A673 (cell line): ENCODE data around the gene PLSCR1. TPM values are rescaled to one million over a fixed set of nuclear protein-coding genes. Genes with fewer than 3 reads are reported as not detected.

ENCODE experiments used
- BruUV-seq: library from RNA; stranded (reverse); fragments of 400-500 nt; replicated peaks from 2 replicates; lab custom pipeline; 2021; lab: Mats Ljungman, UMichigan
- CTCF ChIA-PET: fragments of 300-600 bp; sonication (Branson Sonifier 250); formaldehyde crosslinking; loops from one replicate; lab custom pipeline; 2022; ENCODE audit warnings: antibody characterized with exemption; lab: Charles Lee
- POLR2A ChIA-PET: fragments of 300-600 bp; sonication (Branson Sonifier 250); formaldehyde crosslinking; loops from one replicate; lab custom pipeline; 2022; ENCODE audit warnings: antibody characterized with exemption; ENCODE audit not compliant: low non-redundant PET; lab: Charles Lee
- DNase-seq: peaks from one replicate; pipeline ENCODE4 v3.0.0-alpha.2; 2015; ENCODE audit warnings: low spot score
- H3K27ac ChIP-seq: fragments of 200-600 bp; sonication (generic); 2 replicates; pipeline ENCODE4 v1.5.1; 2016; ENCODE audit warnings: mixed run types, low read depth, mild to moderate bottlenecking, mixed read lengths, antibody characterized with exemption, low read length; ENCODE audit not compliant: poor library complexity, severe bottlenecking
- H3K27me3 ChIP-seq: fragments of 200-600 bp; sonication (generic); replicated peaks from 2 replicates; pipeline ENCODE4 v1.6.1; 2017; ENCODE audit warnings: mixed run types, low read depth, mild to moderate bottlenecking, mixed read lengths, antibody characterized with exemption, low read length; ENCODE audit not compliant: insufficient read depth, poor library complexity
- H3K36me3 ChIP-seq: fragments of 200-600 bp; sonication (generic); 2 replicates; pipeline ENCODE4 v1.6.1; 2016; ENCODE audit warnings: mixed run types, mild to moderate bottlenecking, mixed read lengths, antibody characterized with exemption, low read length; ENCODE audit not compliant: insufficient read depth, poor library complexity, severe bottlenecking
- H3K4me1 ChIP-seq: fragments of 200-600 bp; sonication (generic); 2 replicates; pipeline ENCODE4 v1.6.1; 2017; ENCODE audit warnings: mixed run types, mild to moderate bottlenecking, mixed read lengths, antibody characterized with exemption, low read length; ENCODE audit not compliant: insufficient read depth, poor library complexity, severe bottlenecking
- H3K4me3 ChIP-seq: fragments of 200-600 bp; sonication (generic); 2 replicates; pipeline ENCODE4 v1.5.1; 2016; ENCODE audit warnings: low read depth, mixed run types, mild to moderate bottlenecking, mixed read lengths, low read length; ENCODE audit not compliant: poor library complexity, severe bottlenecking
- H3K9me3 ChIP-seq: fragments of 200-600 bp; sonication (generic); 2 replicates; pipeline ENCODE4 v1.6.1; 2016; ENCODE audit warnings: mixed run types, low read depth, mild to moderate bottlenecking, mixed read lengths, antibody characterized with exemption, low read length; ENCODE audit not compliant: poor library complexity, severe bottlenecking
- CTCF ChIP-seq: fragments of 300-800, 200-600 bp; sonication (generic); conservative IDR thresholded peaks from 2 replicates; pipeline ENCODE4 v1.5.1; 2017; ENCODE audit warnings: low read depth, mild to moderate bottlenecking, antibody characterized with exemption, low read length, moderate library complexity, mixed read lengths
- EZH2 ChIP-seq: fragments of 200-600 bp; sonication (generic); IDR thresholded peaks from 2 replicates; pipeline ENCODE4 v1.6.1; 2017; ENCODE audit warnings: borderline replicate concordance, low read depth, mild to moderate bottlenecking, mixed read lengths, antibody characterized with exemption, low read length; ENCODE audit not compliant: poor library complexity, severe bottlenecking
- intact Hi-C: fragments of 100-400 bp; cut with micrococcal nuclease; formaldehyde crosslinking; loops from one replicate; pipeline ENCODE4 v1.10.0; 2022; ENCODE audit not compliant: unreplicated experiment
- total RNA-seq: library from RNA; stranded (reverse); gene quantifications from 2 replicates; pipeline ENCODE4 v1.2.3, GENCODE V29; 2021

The PLSCR1 gene
- total RNA-seq, 1 experiment from 2014 or later, result 49.3 TPM

DNA sequence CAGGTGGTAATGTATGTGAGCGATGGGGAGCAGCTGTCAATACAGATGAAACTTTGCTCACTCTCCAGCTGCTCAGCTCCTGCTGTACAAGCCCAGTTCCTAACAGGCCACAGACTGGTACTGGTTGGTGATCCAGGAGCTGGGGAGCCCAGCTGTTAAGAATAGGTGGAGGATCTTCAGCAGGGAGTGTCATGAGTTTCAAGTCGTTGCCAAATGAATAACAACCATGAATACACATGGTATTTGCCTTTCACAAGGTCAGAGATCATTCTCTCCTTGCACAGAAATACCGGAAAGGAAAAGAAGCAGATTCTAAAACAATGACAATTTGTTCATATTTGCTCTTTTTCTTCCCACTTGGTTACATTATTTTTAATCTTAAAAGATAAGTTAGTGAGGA lies 5.1 kb downstream of the PLSCR1 start:
- no peak overlapping the region for H3K27ac ChIP-seq
- H3K4me3 ChIP-seq, result no peak overlapping the region
- no peak for TF ChIP-seq EZH2
- TF ChIP-seq CTCF, result no peak
- ChIA-PET POLR2A (no interaction called here), CTCF (no interaction called here)
- DNase-seq, result no peak
- intact Hi-C loops, result no loop called here
- no peaks in the 10 kb centered on the region for H3K27me3 ChIP-seq
- H3K9me3 ChIP-seq, result no peaks in the 10 kb centered on the region
- H3K4me1 ChIP-seq, result peaks cover 22% of the 10 kb centered on the region
- BruUV-seq, result no TSS peak
- H3K36me3 ChIP-seq, result no peaks in the 10 kb centered on the region

- Histone ChIP-seq H3K36me3 (no peaks in the 10 kb centered on the region), H3K9me3 (no peaks in the 10 kb centered on the region), H3K27me3 (no peaks in the 10 kb centered on the region), H3K4me3 (no peak overlapping the region), H3K4me1 (peaks cover 14% of the 10 kb centered on the region), H3K27ac (no peak overlapping the region)
- intact Hi-C loops, result no loop called here
- ChIA-PET POLR2A (no interaction called here), CTCF (no interaction called here)
- TF ChIP-seq EZH2 (no peak), CTCF (no peak)
- no peak for DNase-seq
- no TSS peak for BruUV-seq
Observed at GRCh38 chr3:146537603-146538002, 6.8 kb downstream of the PLSCR1 start.

DNA sequence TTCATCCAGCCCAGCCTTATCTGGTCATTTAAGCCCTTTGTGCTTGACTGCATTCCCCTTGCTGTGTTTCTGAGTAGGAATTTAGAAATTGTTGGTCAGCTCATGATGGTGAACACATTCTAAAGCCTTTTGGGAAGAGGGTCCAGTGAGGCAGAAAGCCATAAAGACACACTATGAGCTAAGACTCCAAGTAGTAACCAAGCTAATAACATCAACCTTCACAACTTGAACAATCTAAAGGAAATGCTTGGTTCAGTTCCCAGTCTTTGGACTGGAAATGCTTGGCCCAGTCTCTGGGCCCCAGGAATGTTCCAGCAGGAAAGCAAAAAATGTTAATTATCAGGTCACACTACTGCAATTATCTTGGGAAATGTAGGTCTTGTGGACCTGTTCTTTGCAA lies 7.7 kb downstream of the PLSCR1 start:
- POLR2A ChIA-PET, result no interaction called here
- H3K36me3 ChIP-seq, result peaks cover 3% of the 10 kb centered on the region

More for the DNA sequence above, 7.7 kb downstream of the PLSCR1 start:
- H3K27me3 ChIP-seq, result no peaks in the 10 kb centered on the region
- H3K4me1 ChIP-seq, result peaks cover 4% of the 10 kb centered on the region
- no peak for DNase-seq
- CTCF ChIA-PET, result no interaction called here
- BruUV-seq, result no TSS peak
- no peak for TF ChIP-seq CTCF
- intact Hi-C loops, result no loop called here
- no peak overlapping the region for H3K4me3 ChIP-seq
- no peak overlapping the region for H3K27ac ChIP-seq
- no peaks in the 10 kb centered on the region for H3K9me3 ChIP-seq
